KMS-11 (cell line): ENCODE data around the gene ATP8A1.
"Not testable (repeated sequence)": the region's sequence is repeated elsewhere in the genome, so short reads cannot be mapped to it uniquely, and the experiment has no call there.

Experiments
- H2AFZ ChIP-seq: fragments of 200-600 bp; sonication (generic); 2 replicates; pipeline ENCODE4 v1.6.1; 2016; ENCODE audit warnings: antibody characterized with exemption, mixed run types, low read depth
- H3K27ac ChIP-seq: fragments of 200-600 bp; sonication (generic); 2 replicates; pipeline ENCODE4 v1.6.1; 2016; ENCODE audit warnings: mild to moderate bottlenecking, mixed run types
- H3K27me3 ChIP-seq: fragments of 200-600 bp; sonication (generic); 2 replicates; pipeline ENCODE4 v1.6.1; 2017; ENCODE audit warnings: mild to moderate bottlenecking, low read depth, mixed run types, moderate library complexity; ENCODE audit not compliant: insufficient read depth
- H3K36me3 ChIP-seq: fragments of 200-600 bp; sonication (generic); 2 replicates; pipeline ENCODE4 v1.6.1; 2017; ENCODE audit warnings: mild to moderate bottlenecking, mixed run types; ENCODE audit not compliant: insufficient read depth
- H3K4me1 ChIP-seq: fragments of 200-600 bp; sonication (generic); 2 replicates; pipeline ENCODE4 v1.6.1; 2016; ENCODE audit warnings: mild to moderate bottlenecking, low read depth, mixed run types; ENCODE audit not compliant: poor library complexity, severe bottlenecking
- H3K4me2 ChIP-seq: fragments of 200-600 bp; sonication (generic); 2 replicates; pipeline ENCODE4 v1.7.0; 2016; ENCODE audit warnings: mild to moderate bottlenecking, mixed run types
- H3K4me3 ChIP-seq: fragments of 200-600 bp; sonication (generic); IDR thresholded peaks from 2 replicates; pipeline ENCODE4 v1.6.1; 2017; ENCODE audit warnings: low read depth, low read length, mixed read lengths; ENCODE audit not compliant: insufficient read depth
- H3K79me2 ChIP-seq: fragments of 200-600 bp; sonication (generic); 2 replicates; pipeline ENCODE4 v1.6.1; 2016; ENCODE audit warnings: low read depth, mixed run types; ENCODE audit not compliant: insufficient read depth
- H3K9ac ChIP-seq: fragments of 200-600 bp; sonication (generic); 2 replicates; pipeline ENCODE4 v1.6.1; 2016; ENCODE audit warnings: mild to moderate bottlenecking, mixed run types
- H4K20me1 ChIP-seq: fragments of 200-600 bp; sonication (generic); 2 replicates; pipeline ENCODE4 v1.6.1; 2016; ENCODE audit warnings: mild to moderate bottlenecking, mixed run types; ENCODE audit not compliant: insufficient read depth
- TF ChIP-seq, protein P1 (sequence below): fragments of 200-600 bp; sonication (generic); conservative IDR thresholded peaks from 2 replicates; pipeline ENCODE4 v1.6.1; 2017; ENCODE audit warnings: low read depth, mild to moderate bottlenecking, antibody characterized with exemption, low read length, moderate library complexity, mixed read lengths

ATP8A1 gene

DNA sequence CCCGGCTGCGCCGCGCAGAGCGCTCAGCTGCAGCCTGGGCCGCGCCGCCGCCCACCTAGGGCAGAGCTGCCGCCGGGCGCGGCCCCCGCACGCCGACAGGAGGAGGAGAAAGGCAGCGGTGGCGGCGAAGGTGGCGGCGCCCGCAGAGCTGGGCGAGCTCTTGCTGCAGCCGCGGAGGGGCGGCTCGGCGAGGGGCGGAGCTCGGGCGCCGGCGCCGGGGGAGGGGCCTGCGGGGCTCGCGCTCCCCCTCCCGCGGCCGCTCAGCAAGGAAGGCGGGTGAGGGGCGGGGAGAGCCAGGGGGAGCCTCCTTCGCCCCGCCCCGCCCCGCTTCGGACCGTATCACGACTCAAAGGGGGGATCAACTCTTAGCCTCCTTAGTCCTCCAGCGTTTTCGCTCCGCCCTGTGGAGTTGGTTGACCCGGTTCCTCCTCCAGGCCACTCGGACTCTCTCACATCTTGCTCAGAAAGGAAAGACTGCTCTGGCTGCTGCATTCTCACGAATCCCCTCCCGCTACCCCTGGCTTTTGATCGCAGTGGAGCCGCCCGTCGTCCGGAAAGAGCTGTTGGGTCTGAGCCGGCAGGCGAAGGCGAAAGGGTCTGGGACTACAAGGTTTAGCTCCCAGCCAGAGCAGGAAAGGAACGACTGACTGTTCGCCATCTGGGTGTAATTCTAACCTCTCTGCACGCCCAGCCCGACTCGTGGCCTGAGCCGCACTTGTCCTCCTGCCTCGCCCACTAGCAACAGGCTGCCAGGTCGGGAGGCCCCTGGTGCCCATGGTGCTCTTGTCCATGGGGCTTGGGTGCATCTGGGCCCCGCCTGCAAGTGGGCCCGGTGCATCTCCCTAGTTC, at the start of gene ATP8A1:
ATP8A1 (minus strand) TSS at position 162 of the 849 bp plus-strand sequence. CDS start 232 bp downstream, outside the sequence.
- Histone ChIP-seq H3K27me3 (no peaks in the 10 kb centered on the region), H3K4me2 (peak within 1 kb of the TSS; percentile 88), H3K9ac (peak within 1 kb of the TSS; percentile 91), H3K79me2 (peaks cover 15% of the 10 kb centered on the region; the same call in 1 of the 2 replicates), H3K36me3 (no peaks in the 10 kb centered on the region), H3K27ac (peak within 1 kb of the TSS; percentile 94), H3K4me3 (peak within 1 kb of the TSS; percentile 50), H2AFZ (peak within 1 kb of the TSS; percentile 87), H4K20me1 (no peaks in the 10 kb centered on the region), H3K4me1 (peaks cover 24% of the 10 kb centered on the region)
- TF ChIP-seq, protein P1, sequence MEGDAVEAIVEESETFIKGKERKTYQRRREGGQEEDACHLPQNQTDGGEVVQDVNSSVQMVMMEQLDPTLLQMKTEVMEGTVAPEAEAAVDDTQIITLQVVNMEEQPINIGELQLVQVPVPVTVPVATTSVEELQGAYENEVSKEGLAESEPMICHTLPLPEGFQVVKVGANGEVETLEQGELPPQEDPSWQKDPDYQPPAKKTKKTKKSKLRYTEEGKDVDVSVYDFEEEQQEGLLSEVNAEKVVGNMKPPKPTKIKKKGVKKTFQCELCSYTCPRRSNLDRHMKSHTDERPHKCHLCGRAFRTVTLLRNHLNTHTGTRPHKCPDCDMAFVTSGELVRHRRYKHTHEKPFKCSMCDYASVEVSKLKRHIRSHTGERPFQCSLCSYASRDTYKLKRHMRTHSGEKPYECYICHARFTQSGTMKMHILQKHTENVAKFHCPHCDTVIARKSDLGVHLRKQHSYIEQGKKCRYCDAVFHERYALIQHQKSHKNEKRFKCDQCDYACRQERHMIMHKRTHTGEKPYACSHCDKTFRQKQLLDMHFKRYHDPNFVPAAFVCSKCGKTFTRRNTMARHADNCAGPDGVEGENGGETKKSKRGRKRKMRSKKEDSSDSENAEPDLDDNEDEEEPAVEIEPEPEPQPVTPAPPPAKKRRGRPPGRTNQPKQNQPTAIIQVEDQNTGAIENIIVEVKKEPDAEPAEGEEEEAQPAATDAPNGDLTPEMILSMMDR = no peak

DNA sequence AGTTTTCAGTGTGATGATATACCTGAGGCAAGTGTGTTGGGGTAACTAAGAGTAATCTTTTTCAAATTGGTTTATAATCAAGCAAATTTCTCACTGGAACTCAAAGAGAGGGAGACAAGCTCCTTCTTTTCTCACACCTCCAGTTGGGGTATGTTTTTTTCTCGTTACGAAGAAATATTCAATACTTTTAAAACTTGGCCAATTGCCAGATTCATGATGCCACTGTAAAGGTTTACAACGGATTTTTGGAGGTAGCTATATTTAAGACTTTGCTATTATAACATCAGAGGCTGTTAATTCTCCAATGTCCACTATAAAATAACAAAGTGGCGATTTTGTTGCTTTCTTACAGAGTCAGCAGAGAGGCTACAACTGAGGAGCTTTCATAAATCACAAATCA, 49.2 kb upstream of the ATP8A1 start:
- no peak overlapping the region for H3K4me3 ChIP-seq
- H3K4me2 ChIP-seq = no peak overlapping the region
- H3K9ac ChIP-seq = no peak overlapping the region
- H3K27ac ChIP-seq = no peak overlapping the region
- H3K36me3 ChIP-seq = no peaks in the 10 kb centered on the region
- no peaks in the 10 kb centered on the region for H3K27me3 ChIP-seq
- TF ChIP-seq, protein P1 = no peak
- H3K79me2 ChIP-seq = no peaks in the 10 kb centered on the region
- peaks cover 11% of the 10 kb centered on the region for H3K4me1 ChIP-seq
- H2AFZ ChIP-seq = no peak overlapping the region
- no peaks in the 10 kb centered on the region for H4K20me1 ChIP-seq

DNA sequence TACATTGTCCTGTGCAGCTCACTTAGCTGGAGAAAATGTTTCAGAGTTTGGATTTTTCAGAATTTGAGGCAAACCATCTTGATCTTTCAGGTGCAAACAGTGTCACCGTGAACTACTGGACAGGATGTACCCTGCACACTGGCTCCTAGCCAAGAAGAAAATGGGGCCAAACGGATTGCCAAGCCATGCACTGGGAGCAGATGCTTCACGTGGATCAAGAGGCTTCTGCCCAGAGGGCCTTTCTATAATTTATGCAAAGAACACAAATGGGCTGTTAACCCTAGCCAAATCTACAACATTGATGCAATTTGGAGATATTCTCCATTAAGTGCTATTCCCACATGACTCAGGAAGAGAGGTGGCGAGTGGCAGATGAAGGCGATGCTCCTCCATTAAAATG, 46.9 kb upstream of the ATP8A1 start:
- Histone ChIP-seq H3K9ac (no peak overlapping the region), H3K27ac (no peak overlapping the region), H3K36me3 (no peaks in the 10 kb centered on the region), H3K27me3 (no peaks in the 10 kb centered on the region), H2AFZ (no peak overlapping the region), H3K4me1 (no peaks in the 10 kb centered on the region), H3K4me3 (no peak overlapping the region), H3K4me2 (no peak overlapping the region), H4K20me1 (no peaks in the 10 kb centered on the region), H3K79me2 (no peaks in the 10 kb centered on the region)
- TF ChIP-seq, protein P1 = no peak

DNA sequence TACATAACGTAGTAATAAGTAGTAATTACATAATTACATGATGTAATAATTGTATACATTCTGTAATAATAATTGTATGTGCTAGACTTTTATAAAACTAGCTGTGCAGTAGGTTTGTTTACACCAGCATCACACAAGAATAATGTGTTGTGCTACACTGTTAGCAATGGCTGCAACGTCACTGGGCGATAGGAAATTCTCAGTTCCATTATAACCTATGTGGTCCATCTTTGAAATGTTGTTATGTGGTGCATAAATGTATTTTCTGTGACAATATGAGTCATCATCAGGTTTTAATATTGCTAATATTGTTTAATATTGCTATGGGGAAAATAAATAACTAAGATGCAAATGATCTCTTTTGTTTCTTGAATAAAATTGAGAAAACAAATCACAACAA, 46.0 kb upstream of the ATP8A1 start:
- Histone ChIP-seq H3K4me2 (no peak overlapping the region), H3K27ac (no peak overlapping the region), H3K9ac (no peak overlapping the region), H2AFZ (no peak overlapping the region), H3K79me2 (no peaks in the 10 kb centered on the region), H3K4me3 (no peak overlapping the region), H4K20me1 (no peaks in the 10 kb centered on the region), H3K27me3 (no peaks in the 10 kb centered on the region), H3K4me1 (no peaks in the 10 kb centered on the region), H3K36me3 (no peaks in the 10 kb centered on the region)
- TF ChIP-seq, protein P1 = no peak

DNA sequence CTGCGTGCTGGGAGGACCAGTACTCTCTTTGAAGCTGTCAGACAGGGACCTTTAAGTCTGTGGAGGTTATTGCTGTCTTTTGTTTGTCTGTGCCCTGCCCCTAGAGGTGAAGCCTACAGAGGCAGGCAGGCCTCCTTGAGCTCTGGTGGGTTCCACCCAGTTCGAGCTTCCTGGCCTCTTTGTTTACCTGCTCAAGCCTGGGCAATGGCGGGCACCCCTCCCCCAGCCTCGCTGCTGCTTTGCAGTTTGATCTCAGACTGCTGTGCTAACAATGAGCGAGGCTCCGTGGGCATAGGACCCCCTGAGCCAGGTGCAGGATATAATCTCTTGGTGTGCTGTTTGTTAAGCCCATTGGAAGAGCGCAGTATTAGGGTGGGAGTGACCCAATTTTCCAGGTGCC, 44.9 kb upstream of the ATP8A1 start:
- not testable (repeated sequence) for H2AFZ ChIP-seq, H3K36me3 ChIP-seq, H3K27me3 ChIP-seq, H4K20me1 ChIP-seq, H3K27ac ChIP-seq, H3K79me2 ChIP-seq, H3K4me2 ChIP-seq, H3K9ac ChIP-seq, H3K4me3 ChIP-seq, H3K4me1 ChIP-seq
